ENCODE results near the gene DIP2B. TPM values are rescaled to one million over a fixed set of nuclear protein-coding genes. Genes with fewer than 3 reads are reported as not detected.

The DIP2B gene
- total and polyA plus RNA-seq, 2 donors from 2014 or later: 4.6 to 23.3 TPM

DNA sequence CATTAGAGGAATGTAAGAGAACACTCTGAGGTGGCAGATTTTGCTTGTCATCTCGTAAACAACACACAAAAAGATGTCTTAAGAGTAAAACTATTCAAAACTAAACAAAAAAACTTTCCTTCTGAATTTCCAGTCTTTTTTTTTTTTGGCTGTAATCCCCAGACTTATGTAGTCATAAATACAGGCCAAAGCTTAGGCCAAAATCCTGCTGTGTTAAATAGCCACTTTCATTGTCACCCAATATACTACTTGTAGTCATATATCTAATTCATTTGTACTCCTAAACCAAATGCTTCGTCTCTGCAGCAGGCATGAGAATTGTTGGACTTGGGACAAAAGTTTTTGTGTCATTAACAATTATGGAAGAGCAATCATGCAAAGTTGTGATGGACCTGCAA lies 155.6 kb downstream of the DIP2B start:
- H3K27me3 ChIP-seq (ENCODE audit: control insufficient read depth, insufficient read depth, low read length): no peaks in the 10 kb centered on the region
- no peak overlapping the region for H3K27ac ChIP-seq (ENCODE audit: low read depth in 2 of 2, low read length in 2 of 2)
- H3K36me3 ChIP-seq (ENCODE audit: control insufficient read depth in 2 of 3, insufficient read depth in 3 of 3, low read length in 3 of 3): no peaks in the 10 kb centered on the region
- no peaks in the 10 kb centered on the region for H3K9me3 ChIP-seq (ENCODE audit: control insufficient read depth in 2 of 3, insufficient read depth in 1 of 3, low read length in 3 of 3)
- no peak for FAIRE-seq
- intact Hi-C loops (cut with DNase I): no loop called here
- H3K4me3 ChIP-seq (ENCODE audit: low read length in 3 of 3): no peak overlapping the region
- H3K9ac ChIP-seq (ENCODE audit: low read length in 3 of 3): no peak overlapping the region
- TF ChIP-seq, protein P1, sequence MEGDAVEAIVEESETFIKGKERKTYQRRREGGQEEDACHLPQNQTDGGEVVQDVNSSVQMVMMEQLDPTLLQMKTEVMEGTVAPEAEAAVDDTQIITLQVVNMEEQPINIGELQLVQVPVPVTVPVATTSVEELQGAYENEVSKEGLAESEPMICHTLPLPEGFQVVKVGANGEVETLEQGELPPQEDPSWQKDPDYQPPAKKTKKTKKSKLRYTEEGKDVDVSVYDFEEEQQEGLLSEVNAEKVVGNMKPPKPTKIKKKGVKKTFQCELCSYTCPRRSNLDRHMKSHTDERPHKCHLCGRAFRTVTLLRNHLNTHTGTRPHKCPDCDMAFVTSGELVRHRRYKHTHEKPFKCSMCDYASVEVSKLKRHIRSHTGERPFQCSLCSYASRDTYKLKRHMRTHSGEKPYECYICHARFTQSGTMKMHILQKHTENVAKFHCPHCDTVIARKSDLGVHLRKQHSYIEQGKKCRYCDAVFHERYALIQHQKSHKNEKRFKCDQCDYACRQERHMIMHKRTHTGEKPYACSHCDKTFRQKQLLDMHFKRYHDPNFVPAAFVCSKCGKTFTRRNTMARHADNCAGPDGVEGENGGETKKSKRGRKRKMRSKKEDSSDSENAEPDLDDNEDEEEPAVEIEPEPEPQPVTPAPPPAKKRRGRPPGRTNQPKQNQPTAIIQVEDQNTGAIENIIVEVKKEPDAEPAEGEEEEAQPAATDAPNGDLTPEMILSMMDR (IDR thresholded peaks at IDR 0.05; ENCODE audit: borderline replicate concordance, extremely low read depth, insufficient read depth): no peak
- no peaks in the 10 kb centered on the region for H3K4me1 ChIP-seq (ENCODE audit: control insufficient read depth in 2 of 3, insufficient read depth in 2 of 3, low read depth in 1 of 3, low read length in 3 of 3)
- no peak for DNase-seq

DNA sequence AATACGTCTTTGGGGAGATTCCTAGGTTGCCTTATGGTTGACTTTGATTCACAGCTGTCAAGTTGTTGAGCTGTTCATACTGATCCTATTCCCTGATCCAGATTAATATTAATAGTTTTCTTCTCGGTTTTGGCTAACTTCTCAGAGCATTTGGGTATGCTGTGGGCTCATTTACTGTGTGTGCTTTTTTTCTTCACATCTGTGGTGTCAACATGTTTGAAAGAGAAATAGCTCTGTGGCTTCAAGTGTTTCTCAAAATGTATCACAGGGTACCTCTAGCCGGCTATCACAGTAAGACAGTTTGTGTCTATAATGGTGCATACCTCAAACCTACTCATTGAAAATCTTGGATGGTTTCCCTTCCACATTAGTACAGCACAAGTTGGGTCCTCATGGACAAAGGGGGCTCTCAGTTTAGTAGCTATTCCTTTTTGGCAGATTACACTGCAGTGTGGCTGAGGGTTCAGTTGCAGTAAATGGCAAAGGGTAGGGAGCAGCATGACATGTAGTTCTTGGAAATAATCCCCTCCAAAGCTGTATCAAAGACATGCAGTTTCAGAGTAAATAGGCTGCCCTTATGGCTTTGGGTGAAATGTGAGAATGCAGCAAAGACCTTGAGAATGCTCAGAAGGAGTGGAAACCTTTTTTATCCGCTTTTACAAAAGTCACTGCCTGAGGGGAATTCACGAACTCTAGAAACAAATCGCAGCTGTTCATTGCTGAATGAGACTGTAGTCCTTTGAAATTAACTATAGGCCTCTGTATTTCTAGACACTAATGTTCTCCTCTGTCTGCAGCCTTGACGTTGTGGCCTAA lies 156.7 kb downstream of the DIP2B start:
- Histone ChIP-seq H3K9ac (ENCODE audit: low read length in 3 of 3) (no peak overlapping the region), H3K4me1 (ENCODE audit: control insufficient read depth in 2 of 3, insufficient read depth in 2 of 3, low read depth in 1 of 3, low read length in 3 of 3) (no peaks in the 10 kb centered on the region), H3K36me3 (ENCODE audit: control insufficient read depth in 2 of 3, insufficient read depth in 3 of 3, low read length in 3 of 3) (no peaks in the 10 kb centered on the region), H3K9me3 (ENCODE audit: control insufficient read depth in 2 of 3, insufficient read depth in 1 of 3, low read length in 3 of 3) (no peaks in the 10 kb centered on the region), H3K4me3 (ENCODE audit: low read length in 3 of 3) (no peak overlapping the region), H3K27me3 (ENCODE audit: control insufficient read depth, insufficient read depth, low read length) (no peaks in the 10 kb centered on the region), H3K27ac (ENCODE audit: low read depth in 2 of 2, low read length in 2 of 2) (no peak overlapping the region)
- TF ChIP-seq, protein P1 (IDR thresholded peaks at IDR 0.05; ENCODE audit: borderline replicate concordance, extremely low read depth, insufficient read depth): no peak
- intact Hi-C loops (cut with DNase I): no loop called here
- peak in 2 of 5 donors; percentile 46 to 69 for DNase-seq
- no peak for FAIRE-seq

DNA sequence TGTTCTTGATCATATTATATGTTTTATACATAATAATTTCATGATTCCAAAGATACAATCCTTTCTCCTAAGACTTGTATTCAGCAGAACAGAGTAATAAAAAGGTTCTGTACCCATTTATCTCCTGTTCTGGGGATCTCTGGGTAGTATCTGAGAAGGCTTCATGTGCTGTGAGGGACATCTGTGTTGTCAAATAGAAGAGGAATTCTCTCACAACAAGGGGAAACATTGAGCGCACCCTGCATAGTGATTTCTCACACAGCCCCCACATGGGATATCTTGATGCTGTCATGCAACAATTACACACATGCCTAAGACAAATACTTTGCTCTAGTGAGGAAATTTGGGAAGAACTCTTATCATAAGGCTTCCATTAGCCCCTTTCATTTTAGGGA lies 157.3 kb downstream of the DIP2B start:
- DNase-seq (no peak), FAIRE-seq (no peak)
- Histone ChIP-seq H3K27ac (ENCODE audit: low read depth in 2 of 2, low read length in 2 of 2) (peak overlapping the region in 1 of 2 donors; percentile 35), H3K9ac (ENCODE audit: low read length in 3 of 3) (no peak overlapping the region), H3K4me3 (ENCODE audit: low read length in 3 of 3) (no peak overlapping the region), H3K9me3 (ENCODE audit: control insufficient read depth in 2 of 3, insufficient read depth in 1 of 3, low read length in 3 of 3) (no peaks in the 10 kb centered on the region), H3K36me3 (ENCODE audit: control insufficient read depth in 2 of 3, insufficient read depth in 3 of 3, low read length in 3 of 3) (no peaks in the 10 kb centered on the region), H3K27me3 (ENCODE audit: control insufficient read depth, insufficient read depth, low read length) (no peaks in the 10 kb centered on the region), H3K4me1 (ENCODE audit: control insufficient read depth in 2 of 3, insufficient read depth in 2 of 3, low read depth in 1 of 3, low read length in 3 of 3) (no peaks in the 10 kb centered on the region)
- intact Hi-C loops (cut with DNase I): no loop called here
- TF ChIP-seq, protein P1 (IDR thresholded peaks at IDR 0.05; ENCODE audit: borderline replicate concordance, extremely low read depth, insufficient read depth): no peak
